ENCODE data around the gene NEDD4L.
"Not testable (repeated sequence)": the region's sequence is repeated elsewhere in the genome, so short reads cannot be mapped to it uniquely, and the experiment has no call there.

The NEDD4L gene

DNA sequence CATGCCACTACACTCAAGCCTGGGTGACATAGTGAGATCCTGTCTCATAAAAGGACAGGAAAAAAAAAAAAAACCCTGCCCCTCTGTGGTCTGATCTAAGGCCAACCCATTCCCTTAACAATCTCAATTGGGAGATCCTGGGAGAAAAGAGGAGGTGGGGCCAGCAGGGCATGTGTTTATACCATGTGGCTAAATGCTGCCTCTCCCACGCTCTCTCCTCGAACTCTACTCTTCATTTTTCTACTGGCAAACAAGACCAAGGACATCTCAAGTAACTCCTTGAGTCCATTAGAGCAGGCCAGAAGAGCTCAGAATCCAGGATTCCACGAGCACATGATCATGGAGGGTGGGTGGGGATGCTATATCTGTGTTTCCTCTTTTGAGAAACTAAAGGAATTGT lies 16.7 kb upstream of the NEDD4L start:
- no peak for DNase-seq

DNA sequence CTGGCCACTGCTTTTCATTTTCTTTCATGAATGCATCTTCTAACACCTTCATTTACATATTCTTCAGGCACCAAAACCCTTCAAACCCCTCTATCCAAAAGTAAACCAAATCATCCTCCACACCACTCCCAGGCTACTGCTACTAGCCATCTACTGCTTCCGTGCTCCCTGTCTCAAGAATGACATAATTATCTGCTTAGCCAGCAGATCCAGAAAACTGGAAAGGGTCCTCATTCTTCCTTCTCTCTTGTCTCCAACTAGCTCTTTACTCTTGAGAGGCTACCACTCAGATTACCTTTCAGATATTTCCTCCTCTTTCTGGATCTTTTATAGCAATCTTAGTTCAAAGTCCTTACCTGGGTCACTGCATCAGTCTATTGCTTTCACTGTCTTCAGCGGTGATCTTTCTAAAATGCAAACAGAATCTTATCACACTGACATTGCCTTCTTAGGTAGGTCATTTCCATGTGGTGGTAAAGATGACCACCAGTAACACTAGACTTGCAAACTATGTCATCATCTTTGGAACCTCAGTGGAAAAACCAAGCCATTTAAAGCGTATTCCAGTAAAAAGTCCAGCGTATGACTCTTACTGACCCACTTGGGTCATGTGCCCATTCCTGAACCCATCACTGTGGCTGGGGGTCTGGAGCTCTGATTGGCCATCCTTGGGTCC lies 15.8 kb upstream of the NEDD4L start:
- no peak for DNase-seq

DNA sequence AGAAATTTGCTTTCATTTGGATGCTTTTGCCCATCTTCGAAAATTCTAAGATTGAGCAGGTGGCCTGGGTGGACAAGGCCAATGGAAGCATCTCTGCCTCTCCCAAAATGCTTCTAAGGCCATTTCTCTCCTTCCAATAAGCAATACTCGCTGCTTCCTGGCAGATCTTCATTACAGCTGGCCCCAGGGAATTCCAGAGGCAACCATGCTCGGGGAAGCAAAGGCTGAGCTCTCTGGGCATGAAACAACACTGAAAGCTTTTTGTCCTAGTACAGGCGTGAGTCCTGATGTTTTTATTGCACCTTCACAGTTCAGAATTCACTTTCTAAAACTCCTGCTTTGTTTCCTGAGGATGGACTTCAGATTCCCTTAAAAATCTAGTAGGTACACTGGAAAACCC lies 11.8 kb upstream of the NEDD4L start:
- DNase-seq: no peak

DNA sequence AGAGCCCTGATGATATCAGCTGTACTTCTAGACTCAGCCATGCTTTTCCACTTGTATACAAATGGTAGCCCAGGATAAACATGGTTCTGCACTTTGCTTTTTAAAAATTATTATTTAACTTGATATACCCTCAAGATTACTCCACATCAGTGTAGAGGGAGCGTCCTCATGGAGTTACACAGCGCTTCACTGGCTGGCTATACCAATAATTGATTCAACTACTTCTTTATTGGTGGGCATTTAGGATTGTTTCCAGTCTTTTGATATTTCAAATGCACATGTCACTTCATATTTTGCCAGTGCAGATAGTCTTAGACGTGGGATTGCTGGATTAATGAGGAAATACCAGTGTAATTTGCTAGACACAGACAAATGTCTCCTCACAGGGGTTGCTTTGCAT lies 10.8 kb upstream of the NEDD4L start:
- no peak for DNase-seq

DNA sequence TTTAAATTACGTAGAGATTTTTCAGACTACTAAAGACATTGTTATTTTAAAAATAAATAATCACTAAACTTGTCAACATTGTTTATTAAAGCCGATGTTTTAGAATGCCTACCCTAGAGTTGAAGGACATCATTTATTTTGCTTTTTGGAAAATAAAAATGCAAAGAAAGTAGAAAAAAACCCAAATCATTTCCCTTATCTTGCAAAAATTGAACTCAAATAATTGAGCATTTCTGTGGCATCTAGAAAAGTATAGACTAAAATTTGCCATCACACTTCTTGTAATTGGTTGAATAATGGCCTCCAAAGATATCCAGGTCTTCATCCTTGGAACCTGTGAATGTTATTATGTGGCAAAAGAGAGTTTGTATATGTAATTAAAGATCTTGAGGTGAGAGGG lies 9.7 kb upstream of the NEDD4L start:
- DNase-seq: no peak

DNA sequence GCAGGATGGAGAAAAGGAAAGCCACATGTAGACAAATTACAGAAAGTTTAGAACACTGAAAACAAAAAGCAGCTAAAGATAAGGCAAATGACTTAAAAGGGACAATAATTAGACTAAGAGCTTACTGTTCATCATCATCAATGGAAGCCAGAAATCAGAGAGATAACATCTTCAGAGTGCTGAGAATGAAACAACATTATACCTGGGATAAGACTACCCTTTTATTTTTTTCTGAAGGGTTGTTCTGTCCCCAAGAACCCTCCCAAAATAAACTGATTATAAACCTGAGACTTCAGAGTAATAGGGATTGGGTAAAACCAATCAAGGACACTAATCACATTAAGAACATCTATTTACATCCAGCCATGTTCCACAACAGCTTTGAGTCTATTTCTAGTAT lies 6.9 kb upstream of the NEDD4L start:
- no peak for DNase-seq

DNA sequence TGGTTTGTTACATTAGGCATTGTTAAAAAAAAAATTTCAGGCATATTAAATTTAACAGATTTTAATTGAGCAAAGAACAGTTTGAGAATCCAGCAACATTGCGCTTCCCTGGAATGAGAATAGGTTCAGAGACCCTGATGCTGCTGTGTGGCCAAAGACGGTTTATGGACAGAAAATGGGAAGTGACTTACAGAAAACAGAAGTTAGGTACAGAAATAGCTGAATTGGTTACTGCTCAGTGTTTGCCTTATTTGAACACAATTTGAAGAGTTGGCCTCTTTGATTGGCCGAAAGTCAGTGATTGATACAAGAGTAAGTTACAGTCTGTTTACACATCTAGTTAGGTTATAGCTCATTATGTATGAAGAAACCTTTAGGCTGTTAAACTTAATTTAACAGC lies 6.0 kb upstream of the NEDD4L start:
- DNase-seq: no peak

DNA sequence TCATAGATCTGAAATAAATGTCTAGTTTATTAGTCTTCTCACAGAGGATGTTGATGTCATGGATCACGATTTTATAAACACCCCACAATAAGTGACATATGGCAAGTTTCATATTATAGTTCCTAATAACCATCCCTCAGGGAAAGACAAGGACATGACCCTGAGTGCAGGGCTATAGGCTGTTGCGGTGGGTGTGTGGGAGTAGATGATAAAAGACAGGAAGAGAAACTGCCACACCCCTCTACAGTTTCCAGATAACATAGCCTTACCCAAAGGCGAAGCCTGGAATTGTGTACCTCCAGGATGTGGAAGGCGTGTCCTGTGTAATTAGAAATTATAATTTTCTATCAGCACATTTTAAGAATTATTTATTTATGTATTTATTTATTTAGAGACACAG lies 2.4 kb upstream of the NEDD4L start:
- no peak for DNase-seq

DNA sequence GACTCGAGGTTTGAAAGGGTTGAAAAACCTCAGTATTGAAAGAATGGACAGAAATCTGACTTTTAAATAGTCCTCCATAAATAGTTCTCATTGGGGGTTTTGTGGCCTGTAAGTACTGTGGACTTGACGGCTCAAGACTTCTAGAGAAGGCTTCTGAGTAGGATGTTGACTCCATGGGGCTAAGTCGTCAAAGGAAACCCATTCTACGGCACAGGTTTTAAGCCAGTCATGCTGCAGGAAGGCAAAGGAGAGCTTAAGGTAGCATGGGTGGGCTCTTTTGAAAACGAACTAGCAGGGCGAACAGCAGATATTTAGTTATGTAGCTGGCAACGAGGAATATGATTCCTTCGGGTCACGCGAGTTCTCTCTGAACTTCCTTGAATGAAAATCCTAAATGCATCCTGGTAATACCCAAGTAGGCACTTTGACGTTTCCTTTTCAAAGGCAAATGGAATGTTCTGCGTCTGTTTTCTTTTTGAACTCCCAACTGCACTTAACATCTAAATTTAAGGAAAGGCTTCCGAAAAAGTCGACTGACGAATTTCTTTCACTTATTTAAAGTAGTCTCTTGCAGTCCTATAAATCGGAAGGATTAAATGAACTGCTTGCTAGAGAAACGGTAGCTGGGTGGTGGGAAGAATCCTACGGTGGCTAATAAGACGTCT lies 1.1 kb upstream of the NEDD4L start:
- no peak for DNase-seq

DNA sequence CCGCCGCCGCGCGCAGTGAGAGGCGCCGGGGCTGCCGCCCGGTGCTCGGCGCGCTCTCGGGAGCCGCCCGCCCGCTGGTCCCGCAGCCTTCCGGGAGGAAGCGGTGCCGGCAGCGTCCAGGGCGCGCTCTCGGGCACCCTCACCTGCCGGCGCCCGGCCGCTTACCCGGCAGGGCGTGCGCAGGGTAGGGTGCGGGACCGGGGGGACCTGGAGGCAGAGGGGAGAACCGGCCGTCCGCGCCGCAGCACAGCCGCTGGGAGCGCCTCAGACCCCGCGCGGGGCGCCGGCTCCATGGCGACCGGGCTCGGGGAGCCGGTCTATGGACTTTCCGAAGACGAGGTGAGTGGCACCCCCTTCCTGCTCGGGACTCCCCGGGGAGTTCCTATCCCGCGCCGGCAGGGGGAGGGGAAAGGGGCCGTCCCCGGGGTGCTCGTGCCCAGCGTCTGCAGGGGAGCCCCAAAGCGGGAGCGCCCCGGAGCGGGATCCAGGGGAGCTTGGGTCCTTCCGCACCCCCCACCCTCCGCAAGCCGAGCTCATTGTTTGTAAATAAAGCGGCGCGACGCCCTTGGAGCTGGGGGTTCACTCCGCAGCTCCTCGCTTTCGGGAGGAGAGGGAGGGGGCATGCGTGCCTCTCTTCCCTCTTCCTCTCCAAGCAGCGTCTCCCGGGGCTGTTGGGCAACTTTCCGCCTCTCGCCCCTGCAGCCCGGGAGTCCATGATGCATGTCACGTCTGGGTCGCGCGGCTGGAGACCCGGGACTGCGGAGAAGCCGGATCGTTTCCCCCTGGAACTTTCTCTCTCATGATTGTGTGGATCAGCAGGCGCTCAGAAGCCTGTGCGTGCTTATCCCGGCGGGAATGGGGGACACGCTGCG lies 580 bp downstream of the NEDD4L start:
- DNase-seq: peak; percentile 35 to 39

DNA sequence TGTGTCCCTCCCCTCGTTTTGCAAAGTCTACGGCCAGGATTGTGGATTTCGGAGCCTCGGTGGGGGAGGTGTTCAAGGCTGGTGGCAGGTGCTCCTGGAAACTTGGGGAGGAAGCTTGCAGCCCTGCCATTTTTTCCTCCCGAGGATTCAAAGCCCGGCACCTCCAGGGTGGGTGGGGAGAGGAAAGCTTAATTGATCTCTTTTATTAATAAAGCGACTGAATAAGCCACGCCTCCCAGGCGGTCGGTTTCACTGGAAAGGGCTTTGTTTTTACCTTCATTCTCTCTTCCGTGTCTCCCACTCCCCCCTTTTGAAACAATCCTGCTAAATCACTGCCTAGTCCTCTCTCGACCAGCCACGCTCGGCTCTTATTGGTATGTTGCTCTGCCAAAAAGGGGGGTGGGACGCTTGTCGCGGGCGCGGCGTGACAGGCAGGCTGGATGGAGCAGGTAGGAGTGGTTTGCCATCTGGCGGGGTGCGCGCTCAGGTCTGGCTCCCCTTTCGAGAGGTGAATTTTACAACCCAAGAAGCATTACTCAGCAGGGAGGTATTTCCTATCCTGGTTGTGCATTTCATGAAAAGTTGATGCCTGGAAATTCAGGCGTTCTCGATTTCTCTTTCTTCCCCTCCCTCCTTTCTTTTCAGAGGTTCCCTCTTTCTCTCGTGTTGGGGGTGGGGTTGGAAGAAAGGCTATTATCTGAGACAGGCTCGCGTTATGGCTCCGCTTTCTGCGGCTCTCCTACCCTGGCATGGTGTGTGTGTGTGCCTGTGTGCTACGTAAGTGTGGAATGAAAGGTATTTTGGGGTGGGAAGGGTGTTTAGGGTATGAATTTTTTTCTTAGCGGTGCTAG lies 1.4 kb downstream of the NEDD4L start:
- peak; percentile 35 to 39 for DNase-seq

DNA sequence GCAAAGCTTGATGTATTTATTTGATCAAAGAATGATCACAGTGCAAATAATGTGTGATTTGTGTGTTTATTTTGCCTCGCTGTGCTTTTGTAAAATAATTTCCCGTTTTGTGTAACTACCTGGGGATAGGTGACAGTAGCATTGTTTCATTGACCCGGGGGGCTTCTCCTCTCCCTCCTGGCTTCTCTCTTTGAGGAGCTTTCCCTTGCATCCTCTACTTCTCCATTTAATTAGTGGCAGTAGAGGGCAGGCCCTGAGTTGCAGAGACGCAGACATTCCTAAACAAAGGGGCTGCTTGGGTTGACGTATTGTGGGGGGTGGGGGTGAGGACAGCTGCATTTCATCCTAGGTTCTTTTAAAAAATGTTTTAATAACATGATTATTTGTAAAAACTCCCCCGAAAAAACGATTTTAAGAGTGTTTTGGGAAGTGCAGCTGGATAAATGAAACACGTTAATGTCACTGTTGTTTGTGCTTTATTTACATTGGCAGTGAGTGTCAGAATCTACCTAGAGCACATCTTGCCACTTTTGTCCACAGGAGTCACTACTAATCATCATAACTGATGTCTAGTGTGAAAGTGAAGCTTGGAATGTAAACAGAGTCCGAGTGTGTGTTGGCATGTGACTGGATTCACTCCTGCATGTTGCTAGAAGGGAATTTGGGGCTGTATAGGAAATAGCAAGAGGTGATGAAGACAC lies 2.2 kb downstream of the NEDD4L start:
- DNase-seq: no peak

DNA sequence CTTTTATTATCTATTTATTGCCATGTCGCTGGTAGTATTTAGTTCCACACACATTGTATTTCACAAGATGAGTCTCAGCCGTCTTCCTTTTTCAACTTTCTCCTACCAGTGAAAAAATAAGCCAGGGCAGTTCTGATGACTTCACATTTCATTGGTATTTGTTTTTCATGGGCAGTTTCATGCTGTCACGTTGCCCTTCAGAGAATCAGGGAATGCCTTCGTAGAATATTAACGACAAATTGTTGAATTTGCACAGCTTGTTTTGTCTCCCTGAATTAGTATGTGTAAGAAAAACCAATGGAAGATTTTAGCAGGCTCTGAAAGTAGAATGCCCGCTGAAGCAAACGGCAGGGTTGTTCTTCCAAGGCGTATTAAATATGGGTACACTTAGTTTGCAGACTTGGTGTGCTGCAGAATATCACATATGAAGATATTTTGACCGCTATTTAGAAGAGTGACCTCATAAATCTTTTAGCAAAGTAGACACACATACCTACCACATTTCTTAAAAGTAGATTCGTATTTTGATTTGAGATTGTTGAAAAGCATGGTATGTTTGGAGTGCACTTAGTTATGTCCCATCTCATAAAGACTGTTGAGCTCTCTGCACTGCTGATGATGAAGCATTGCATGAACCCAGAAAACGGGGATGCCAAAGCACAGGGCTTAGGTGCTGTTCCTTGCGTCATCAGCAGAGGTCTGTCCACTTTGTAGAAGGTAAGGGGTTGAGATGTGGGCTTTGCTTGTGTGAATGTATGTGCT lies 2.9 kb downstream of the NEDD4L start:
- no peak for DNase-seq

DNA sequence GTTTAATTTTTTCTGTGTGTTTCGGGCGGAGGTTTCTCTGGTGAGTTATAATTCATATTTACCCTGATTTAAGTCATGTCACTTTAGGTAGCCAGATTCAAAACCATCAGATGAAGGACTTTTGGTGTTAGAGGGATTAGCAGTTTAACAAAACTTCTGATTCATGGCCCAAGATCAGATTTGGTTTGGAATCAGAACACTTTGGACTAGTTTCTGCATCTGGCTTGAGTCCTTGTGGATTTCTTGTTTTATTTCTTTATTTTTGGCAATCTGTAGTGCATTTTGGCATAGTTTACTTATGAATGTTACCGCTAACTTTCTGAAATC lies 3.5 kb downstream of the NEDD4L start:
- DNase-seq: no peak

DNA sequence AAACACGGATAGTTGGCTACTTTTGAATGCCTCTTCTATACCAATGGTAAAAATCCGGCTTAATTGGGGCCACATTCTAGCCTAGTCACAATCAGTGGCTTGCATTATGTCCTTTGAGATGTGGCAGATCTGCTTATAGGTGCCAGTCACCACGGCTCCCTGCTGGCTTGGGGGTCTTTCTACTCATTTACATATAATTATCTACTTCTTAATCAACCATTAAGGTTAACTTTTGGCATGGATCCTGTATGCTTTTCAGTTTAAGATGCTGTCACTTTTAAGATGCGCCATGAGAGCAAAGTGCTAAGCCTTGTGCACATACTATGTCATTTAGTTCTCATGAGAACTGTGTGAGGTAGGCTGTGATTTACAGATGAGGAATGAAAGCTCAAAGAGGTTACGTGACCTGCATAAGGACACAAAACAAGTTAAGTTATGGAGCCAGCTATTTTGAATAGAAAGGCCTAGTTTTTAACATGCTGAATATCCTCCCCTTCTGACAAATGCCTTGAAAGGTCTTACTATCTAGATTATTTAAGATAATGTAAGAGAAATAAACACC lies 4.1 kb downstream of the NEDD4L start:
- no peak for DNase-seq

DNA sequence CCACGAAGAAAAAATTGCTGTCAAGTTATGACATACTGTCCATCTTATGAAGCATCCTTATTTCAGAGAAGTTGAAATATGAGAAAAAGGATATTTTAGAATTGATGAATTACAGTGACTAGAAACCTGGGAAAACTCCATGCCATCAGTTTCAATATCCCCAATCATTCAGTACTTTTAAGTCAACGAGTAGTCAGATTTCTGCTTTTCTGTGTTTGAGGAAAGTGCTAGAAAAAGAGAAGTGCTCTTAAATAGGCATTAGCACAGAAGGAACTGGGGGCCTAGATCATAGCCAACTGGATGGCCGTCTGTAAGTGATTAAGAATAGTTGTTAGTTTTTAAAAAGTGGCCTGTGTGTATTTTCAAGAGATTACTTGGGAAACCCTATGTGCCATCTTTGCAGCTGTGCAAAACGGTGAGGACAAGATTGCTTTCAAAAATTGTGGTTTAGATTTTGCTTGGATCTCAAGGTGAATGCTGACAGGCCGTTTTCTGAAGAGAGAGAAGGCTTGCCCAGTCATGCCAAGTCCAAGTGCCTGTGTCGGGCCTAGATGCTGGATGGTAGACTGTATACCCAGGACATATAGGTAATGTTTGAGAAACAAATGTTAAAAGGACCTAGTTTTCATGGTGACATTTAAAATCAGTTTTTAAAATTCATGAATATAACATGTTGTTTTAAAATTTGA lies 5.1 kb downstream of the NEDD4L start:
- no peak for DNase-seq

DNA sequence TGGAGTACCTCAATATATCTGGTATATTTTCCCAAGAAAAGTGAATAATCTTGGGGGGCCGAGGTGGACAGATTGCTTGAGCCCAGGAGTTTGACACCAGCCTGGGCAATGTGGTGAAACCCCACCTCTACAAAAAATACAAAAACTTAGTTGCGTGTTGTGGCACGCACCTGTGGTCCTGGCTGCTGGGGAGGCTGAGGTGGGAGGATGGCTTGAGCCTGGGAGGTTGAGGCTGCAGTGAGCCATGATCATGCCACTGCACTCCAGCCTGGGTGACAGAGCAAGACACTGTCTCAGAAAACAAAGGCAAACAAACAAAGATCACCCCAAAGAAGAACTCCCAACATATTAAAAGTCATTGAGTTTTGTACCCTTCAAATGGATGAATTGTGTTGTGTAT lies 6.9 kb downstream of the NEDD4L start:
- not testable (repeated sequence) for DNase-seq

DNA sequence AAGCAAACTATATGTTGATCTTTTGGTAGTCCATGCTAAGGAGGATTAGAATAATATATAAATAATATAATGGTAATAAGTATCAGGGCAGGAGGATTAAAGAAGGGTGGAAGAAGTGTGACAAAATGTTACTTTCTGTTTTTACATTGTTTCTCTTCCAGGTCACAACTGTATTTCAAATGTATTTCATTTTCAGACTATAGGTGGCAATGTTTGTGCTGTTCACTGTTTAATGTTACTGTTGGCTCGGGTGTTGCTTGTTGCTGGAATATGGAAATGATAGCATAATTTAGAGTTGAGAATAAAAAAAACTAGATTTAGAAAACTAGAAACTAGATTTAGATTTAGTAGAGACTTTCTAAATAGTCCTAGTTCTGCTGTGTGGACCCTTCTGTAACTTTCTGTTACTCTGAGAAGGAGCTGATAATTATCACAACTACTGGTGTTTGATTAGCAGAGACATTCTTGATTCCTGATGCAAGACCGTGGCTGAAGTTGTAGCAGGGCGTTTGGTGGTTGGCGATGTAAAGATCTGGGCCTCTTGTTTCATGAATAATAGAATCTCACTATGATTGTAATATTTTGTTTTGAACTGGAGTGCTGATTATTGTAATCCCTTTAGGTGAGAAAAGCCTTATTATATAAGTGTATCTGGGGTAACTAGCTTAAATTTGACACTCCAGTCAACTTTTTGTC lies 7.9 kb downstream of the NEDD4L start:
- DNase-seq: no peak

DNA sequence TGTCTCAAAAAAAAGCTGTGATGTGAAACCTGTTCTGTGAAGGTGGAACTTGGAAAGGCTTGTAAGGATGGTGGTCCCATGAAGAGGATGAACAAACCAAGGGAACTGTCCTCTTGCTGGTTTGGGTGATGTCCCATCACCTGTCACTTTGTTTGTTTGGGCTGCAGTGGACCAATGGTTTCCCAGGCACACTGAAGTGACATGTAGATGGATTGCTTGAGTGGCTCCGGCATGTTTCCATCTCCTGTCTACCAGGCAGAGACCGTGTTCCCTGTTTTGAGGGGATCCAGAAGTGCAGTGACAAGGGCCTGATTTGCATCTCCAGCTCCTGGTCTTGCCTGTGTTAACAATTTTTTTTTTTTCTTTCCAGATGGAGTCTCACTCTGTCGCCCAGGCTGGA lies 8.9 kb downstream of the NEDD4L start:
- DNase-seq: no peak
